HG03342 (cell line): Measurements from ENCODE around the gene UNC93A.
"Not testable (repeated sequence)": the region's sequence is repeated elsewhere in the genome, so short reads cannot be mapped to it uniquely, and the experiment has no call there.

ENCODE experiments used
- ATAC-seq: cut with Tn5 transposase; IDR thresholded peaks from one replicate; pipeline ENCODE4 v1.9.1; 2021; ENCODE audit warnings: mild to moderate bottlenecking, moderate library complexity; ENCODE audit not compliant: unreplicated experiment

Gene UNC93A

GRCh38 chr6:167270499-167271311 is 20.4 kb upstream of the UNC93A start:
- no peak for ATAC-seq

- ATAC-seq: no peak
Measured at GRCh38 chr6:167272151-167272550, 19.0 kb upstream of the UNC93A start.

- ATAC-seq: no peak
Measured at GRCh38 chr6:167272696-167273379, 18.3 kb upstream of the UNC93A start.

GRCh38 chr6:167274270-167274669 is 16.8 kb upstream of the UNC93A start:
- no peak for ATAC-seq

GRCh38 chr6:167275001-167275400 is 16.1 kb upstream of the UNC93A start:
- no peak for ATAC-seq

GRCh38 chr6:167275436-167275835 is 15.7 kb upstream of the UNC93A start:
- no peak for ATAC-seq

GRCh38 chr6:167276772-167277533 is 14.2 kb upstream of the UNC93A start:
- no peak for ATAC-seq

GRCh38 chr6:167278173-167278940 is 12.8 kb upstream of the UNC93A start:
- not testable (repeated sequence) for ATAC-seq

GRCh38 chr6:167279766-167280446 is 11.2 kb upstream of the UNC93A start:
- no peak for ATAC-seq

- not testable (repeated sequence) for ATAC-seq
Measured at GRCh38 chr6:167280466-167280865, 10.6 kb upstream of the UNC93A start.

GRCh38 chr6:167282165-167282564 is 8.9 kb upstream of the UNC93A start:
- ATAC-seq: no peak

- not testable (repeated sequence) for ATAC-seq
Measured at GRCh38 chr6:167284565-167284964, 6.5 kb upstream of the UNC93A start.

GRCh38 chr6:167285077-167285770 is 5.9 kb upstream of the UNC93A start:
- ATAC-seq: no peak

- ATAC-seq: no peak
Measured at GRCh38 chr6:167287513-167288048, 3.5 kb upstream of the UNC93A start.

GRCh38 chr6:167288591-167289225 is 2.4 kb upstream of the UNC93A start:
- peak; percentile 78 for ATAC-seq

- not testable (repeated sequence) for ATAC-seq
Measured at GRCh38 chr6:167289291-167289690, 1.8 kb upstream of the UNC93A start.

- no peak for ATAC-seq
Measured at GRCh38 chr6:167291623-167292300, 647 bp downstream of the UNC93A start.
